HepG2 (cell line): ENCODE data around the gene ACADVL. TPM values are rescaled to one million over a fixed set of nuclear protein-coding genes. Genes with fewer than 3 reads are reported as not detected.
A peak's percentile ranks its signal among the peaks of the same experiment; 100 is the strongest.

Experiments used
- FOXA3 ChIP-seq: IDR thresholded peaks from 2 replicates; pipeline ENCODE4 v1.6.1; 2016; ENCODE audit warnings: missing genetic modification reagents, missing compliant biosample characterization
- HNF1B ChIP-seq: sonication (generic); formaldehyde crosslinking; IDR thresholded peaks from 2 replicates; pipeline ENCODE4 v1.5.1; 2020; ENCODE audit warnings: mild to moderate bottlenecking, moderate library complexity, missing genetic modification reagents
- HNRNPLL ChIP-seq: fragments of 200-400 bp; formaldehyde crosslinking; IDR thresholded peaks from 2 replicates; pipeline ENCODE4 v1.6.1; 2017; ENCODE audit warnings: mild to moderate bottlenecking, low read depth, low read length; ENCODE audit not compliant: poor library complexity, severe bottlenecking
- HOMEZ ChIP-seq: IDR thresholded peaks from 2 replicates; pipeline ENCODE4 v1.6.1; 2016; ENCODE audit warnings: low read depth
- IRF9 ChIP-seq: sonication (generic); formaldehyde crosslinking; IDR thresholded peaks from 2 replicates; pipeline ENCODE4 v1.8.0; 2022; ENCODE audit warnings: missing genetic modification reagents, mild to moderate bottlenecking, borderline replicate concordance
- MAFF ChIP-seq: IDR thresholded peaks from 2 replicates; pipeline ENCODE4 v1.6.1; 2011; ENCODE audit warnings: low read depth, low read length, improper control_type of control experiment
- MLLT10 ChIP-seq: sonication (generic); formaldehyde crosslinking; IDR thresholded peaks from 2 replicates; pipeline ENCODE4 v1.4.0; 2020; ENCODE audit warnings: missing genetic modification reagents
- NONO ChIP-seq, 2 experiments: fragments of 450-650 bp in 1 of 2; sonication (generic) in 1 of 2; formaldehyde crosslinking in 1 of 2; IDR thresholded peaks in 1 of 2; conservative IDR thresholded peaks in 1 of 2; 2 replicates each; pipeline versions ENCODE4 v1.6.1 to v1.8.0; 2017 to 2022; ENCODE audit warnings: mild to moderate bottlenecking in 1 of 2, missing genetic modification reagents in 1 of 2, moderate library complexity in 1 of 2
- PCBP2 ChIP-seq: fragments of 200-400 bp; formaldehyde crosslinking; optimal IDR thresholded peaks from 2 replicates; pipeline ENCODE3; 2018; ENCODE audit warnings: low read length, low read depth; ENCODE audit not compliant: poor library complexity, severe bottlenecking
- PHF8 ChIP-seq: sonication (generic); formaldehyde crosslinking; IDR thresholded peaks from 2 replicates; pipeline ENCODE4 v1.5.0; 2020; ENCODE audit warnings: missing genetic modification reagents
- PPARG ChIP-seq: conservative IDR thresholded peaks from 2 replicates; pipeline ENCODE4 v1.6.1; 2016; ENCODE audit warnings: missing biosample characterization, missing genetic modification reagents
- SRSF1 ChIP-seq: fragments of 200-400 bp; formaldehyde crosslinking; optimal IDR thresholded peaks from 2 replicates; pipeline ENCODE3; 2017; ENCODE audit warnings: mild to moderate bottlenecking, low read depth, low read length, moderate library complexity
- TEAD3 ChIP-seq: optimal IDR thresholded peaks from 2 replicates; pipeline ENCODE3; 2016; ENCODE audit warnings: borderline replicate concordance
- TFDP2 ChIP-seq: sonication (generic); formaldehyde crosslinking; IDR thresholded peaks from 2 replicates; pipeline ENCODE4 v1.4.0; 2020; ENCODE audit warnings: missing genetic modification reagents
- ZNF160 ChIP-seq: sonication (generic); formaldehyde crosslinking; IDR thresholded peaks from 2 replicates; pipeline ENCODE4 v1.8.0; 2022; ENCODE audit warnings: mild to moderate bottlenecking, inconsistent platforms, missing genetic modification reagents
- ZNF280B ChIP-seq: sonication (generic); formaldehyde crosslinking; IDR thresholded peaks from 2 replicates; pipeline ENCODE4 v1.5.0; 2020; ENCODE audit warnings: missing genetic modification reagents, mild to moderate bottlenecking, borderline replicate concordance
- ZNF468 ChIP-seq: sonication (generic); formaldehyde crosslinking; IDR thresholded peaks from 2 replicates; pipeline ENCODE4 v1.8.0; 2022; ENCODE audit warnings: mild to moderate bottlenecking, moderate library complexity, missing genetic modification reagents
- ZNF546 ChIP-seq: sonication (generic); formaldehyde crosslinking; conservative IDR thresholded peaks from 2 replicates; pipeline ENCODE4 v1.8.1; 2023; ENCODE audit warnings: mild to moderate bottlenecking, missing genetic modification reagents
- ZNF839 ChIP-seq: sonication (generic); formaldehyde crosslinking; IDR thresholded peaks from 2 replicates; pipeline ENCODE4 v1.4.0; 2020; ENCODE audit warnings: missing genetic modification reagents, mild to moderate bottlenecking, borderline replicate concordance
- polyA plus RNA-seq, 8 experiments: library from polyadenylated mRNA; depleted of rRNA in 3 of 8; stranded (reverse) in 7 of 8; unstranded in 1 of 8; fragments of >200 nt; fragmentation: Illumina TruSeq in 4 of 8; extraction: Trizol in 4 of 8; gene quantifications; 2 replicates each; pipeline versions ENCODE4 v1.2.1 to v1.2.3, GENCODE V29; 2011 to 2016; ENCODE audit warnings: low read depth in 4 of 8, missing spikeins in 1 of 8, mixed read lengths in 1 of 8; ENCODE audit not compliant: insufficient read depth in 1 of 8
- total RNA-seq, 5 experiments: library from RNA; depleted of rRNA; stranded (reverse); fragments of >200 nt; fragmentation: Illumina TruSeq; extraction: Trizol; gene quantifications; 2 replicates each; pipeline ENCODE4 v1.2.3, GENCODE V29; 2016; ENCODE audit warnings: low read depth in 1 of 5

ACADVL gene
- total and polyA plus RNA-seq, 2 of the 13 experiments (the other 11 are each of a cell fraction or from before 2014, with no cell fraction given): 219 to 412 TPM

GRCh38 chr17:7179317-7180254 lies 40.2 kb upstream of the ACADVL start, which contains the start of gene ASGR1 (continued):
- 0 out of 2 replicates have a peak, but pooled peaks have one; percentile 12 for TF ChIP-seq MLLT10 (CRISPR knock-in tag)
- TF ChIP-seq HNF1B: peak; percentile 53
- no peak for TF ChIP-seq NONO (IDR thresholded peaks at IDR 0.05)
- peak; percentile 71 for TF ChIP-seq NONO (CRISPR knock-in tag; conservative IDR thresholded peaks at IDR 0.05)
- TF ChIP-seq SRSF1: no peak
- TF ChIP-seq ZNF160 (CRISPR knock-in tag): peak; percentile 78; the same call in 1 of the 2 replicates
- TF ChIP-seq ZNF468 (CRISPR knock-in tag): no peak
- no peak for TF ChIP-seq MAFF
- TF ChIP-seq ZNF280B (CRISPR knock-in tag): no peak; the same call in 1 of the 2 replicates
- TF ChIP-seq HOMEZ (CRISPR knock-in tag): peak; percentile 48
- no peak for TF ChIP-seq HNRNPLL
- TF ChIP-seq PPARG (CRISPR knock-in tag): peak; percentile 62
- no peak for TF ChIP-seq ZNF839 (CRISPR knock-in tag)
- TF ChIP-seq PCBP2: peak; percentile 19
- TF ChIP-seq IRF9 (CRISPR knock-in tag): no peak
- 0 out of 2 replicates have a peak, but pooled peaks have one; percentile 72 for TF ChIP-seq ZNF546 (CRISPR knock-in tag)
- peak; percentile 61; the same call in 1 of the 2 replicates for TF ChIP-seq TFDP2 (CRISPR knock-in tag)
- peak; percentile 82 for TF ChIP-seq TEAD3 (CRISPR knock-in tag)
- TF ChIP-seq PHF8 (CRISPR knock-in tag): peak; percentile 57
- TF ChIP-seq FOXA3: peak; percentile 67
